Transverse colon (tissue), 4 donors: ENCODE results near the gene SETMAR. TPM values are rescaled to one million over a fixed set of nuclear protein-coding genes. Genes with fewer than 3 reads are reported as not detected.

Source experiments
- DNase-seq: peaks from one replicate; pipeline ENCODE4 v3.0.0-alpha.2; 2019
- H3K27ac ChIP-seq, 4 donors: fragments of 200-600 bp; sonication (generic); 2 replicates each; pipeline ENCODE4 v1.5.1; 2016 to 2018; ENCODE audit warnings: inconsistent platforms in 4 of 4
- H3K27me3 ChIP-seq: fragments of 200-600 bp; sonication (generic); 2 replicates; pipeline ENCODE4 v1.5.1; 2017; ENCODE audit warnings: inconsistent platforms
- H3K36me3 ChIP-seq, 4 donors: fragments of 200-600 bp; sonication (generic); 2 replicates each; pipeline ENCODE4 v1.5.1; 2017 to 2019; ENCODE audit warnings: inconsistent platforms in 4 of 4
- H3K4me1 ChIP-seq, 4 donors: fragments of 200-600 bp; sonication (generic); 2 replicates each; pipeline ENCODE4 v1.5.1; 2017 to 2020; ENCODE audit warnings: inconsistent platforms in 4 of 4
- H3K4me3 ChIP-seq, 4 donors: fragments of 200-600 bp; sonication (generic); 1 replicate in 1 of 4; 2 replicates in 3 of 4; pipeline versions ENCODE4 v1.5.1 to v1.6.1; 2017 to 2019; ENCODE audit warnings: inconsistent platforms in 4 of 4
- H3K9me3 ChIP-seq, 2 donors: fragments of 200-600 bp; sonication (generic); 2 replicates each; pipeline ENCODE4 v1.5.1; 2017 to 2019; ENCODE audit warnings: inconsistent platforms in 2 of 2
- CTCF ChIP-seq, 5 experiments: fragments of 200-600 bp in 3 of 5; fragments of 450-650 bp in 2 of 5; sonication (generic) in 3 of 5; IDR thresholded peaks; 1 replicate in 2 of 5; 2 replicates in 3 of 5; pipeline ENCODE4 v1.5.1; 2016 to 2017; ENCODE audit warnings: antibody characterized with exemption in 5 of 5, inconsistent platforms in 3 of 5, mild to moderate bottlenecking in 2 of 5, moderate library complexity in 1 of 5
- EP300 ChIP-seq: sonication (generic); formaldehyde crosslinking; IDR thresholded peaks from one replicate; pipeline ENCODE4 v1.6.1; 2017; ENCODE audit warnings: antibody characterized with exemption, low read depth
- POLR2A ChIP-seq: fragments of 450-650 bp; IDR thresholded peaks from one replicate; pipeline ENCODE4 v1.6.1; 2016; ENCODE audit warnings: antibody characterized with exemption, mild to moderate bottlenecking, moderate library complexity
- POLR2AphosphoS5 ChIP-seq, 3 donors: sonication (generic); formaldehyde crosslinking; IDR thresholded peaks; one replicate each; pipeline ENCODE4 v1.6.1; 2016; ENCODE audit warnings: antibody characterized with exemption in 3 of 3
- WGBS, 2 donors: methylation state at CpG; one replicate each; pipeline ENCODE4 v1.1.5; 2018; ENCODE audit warnings: low coverage in 1 of 2; 5-methylcytosine and 5-hydroxymethylcytosine counted together
- in situ Hi-C, 4 donors: fragments of 200-750 bp; cut with MboI; loops; one replicate each; pipeline versions ENCODE4 v1.15.0 to v1.15.1; 2017; ENCODE audit warnings: low sequenced_read_pairs in 3 of 4, low pct_ligation_motif_present in 1 of 4, low pct_unique_long_range_greater_than_20kb in 1 of 4
- intact Hi-C: fragments of 100-400 bp; cut with DNase I; formaldehyde crosslinking; loops from one replicate; pipeline ENCODE4 v1.15.1; 2023; ENCODE audit warnings: low total_unique reads
- total RNA-seq, 4 donors: library from RNA; depleted of rRNA; stranded (reverse); fragments of >200 nt; gene quantifications; one replicate each; pipeline ENCODE4 v1.1.0, GENCODE V29; 2016

Gene SETMAR
- total RNA-seq, 4 donors from 2014 or later, result 12.0 to 30.7 (median 15.9) TPM

DNA sequence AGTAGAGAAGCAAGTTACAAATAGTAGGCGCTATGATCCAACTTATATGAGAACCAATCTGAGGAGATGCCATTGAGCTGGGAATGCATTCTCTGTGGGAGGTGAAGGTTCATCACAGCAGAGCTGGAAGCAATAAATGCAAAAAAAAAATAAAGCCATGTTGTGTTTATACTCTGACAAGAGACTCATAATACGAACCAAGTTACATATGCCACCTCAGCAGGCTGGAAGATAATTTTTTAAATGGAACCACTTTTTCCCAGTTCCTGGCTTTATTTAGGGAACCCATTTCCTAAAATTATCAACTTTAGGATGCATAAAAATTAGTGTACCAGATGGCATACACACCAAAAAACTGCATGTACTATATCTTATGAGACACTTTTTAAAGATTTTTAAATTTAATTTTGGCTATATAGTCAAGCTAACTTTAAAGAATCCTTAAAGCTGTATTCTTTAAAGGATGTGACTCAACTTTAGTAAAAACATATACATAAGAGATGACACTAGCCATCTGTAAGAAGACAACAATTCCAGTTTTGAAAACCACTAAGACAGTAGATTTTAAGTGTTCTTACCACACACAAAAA, 23.6 kb upstream of the SETMAR start:
- H3K4me1 ChIP-seq, result no peaks in the 10 kb centered on the region
- intact Hi-C loops (no loop called here), in situ Hi-C loops (loop anchor here in 2 of 4 donors (10.0 kb wide), 1 partner anchor 1075 kb away; no protein-coding TSS in a partner anchor)
- DNase-seq, result no peak
- H3K9me3 ChIP-seq, result no peaks in the 10 kb centered on the region
- H3K4me3 ChIP-seq, result no peak overlapping the region
- no peak overlapping the region for H3K27ac ChIP-seq
- TF ChIP-seq CTCF (IDR thresholded peaks at IDR 0.05) (no peak), EP300 (no peak), POLR2A (no peak), POLR2AphosphoS5 (IDR thresholded peaks at IDR 0.05) (no peak)
- H3K36me3 ChIP-seq, result no peaks in the 10 kb centered on the region
- 73 to 91% methylated on average over 2 of the region's 2 CpGs for WGBS, 2 donors
- no peaks in the 10 kb centered on the region for H3K27me3 ChIP-seq

DNA sequence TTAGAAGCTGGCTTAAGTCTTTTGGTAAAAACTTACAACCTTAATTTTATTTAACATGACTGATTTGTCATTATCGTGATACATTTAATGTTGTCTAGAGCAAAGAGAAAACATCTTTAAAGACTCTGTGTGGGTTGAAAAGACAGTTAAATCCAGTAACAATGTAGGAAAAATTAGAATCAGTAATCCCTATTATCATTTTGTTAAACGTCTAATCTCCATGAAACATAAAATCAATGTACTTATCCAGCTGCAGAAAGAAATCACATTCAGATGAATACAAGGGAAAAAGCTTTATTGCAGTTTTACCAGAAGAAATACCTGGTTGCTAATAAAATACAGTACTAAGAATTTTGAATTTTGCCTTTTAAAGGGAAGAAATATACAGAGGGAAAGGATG, 21.2 kb upstream of the SETMAR start:
- Histone ChIP-seq H3K27me3 (no peaks in the 10 kb centered on the region), H3K4me3 (no peak overlapping the region), H3K4me1 (no peaks in the 10 kb centered on the region), H3K9me3 (no peaks in the 10 kb centered on the region), H3K36me3 (no peaks in the 10 kb centered on the region), H3K27ac (no peak overlapping the region)
- 47 to 65% methylated on average over 2 of the region's 2 CpGs for WGBS, 2 donors
- DNase-seq, result no peak
- no peak for TF ChIP-seq POLR2A
- no peak for TF ChIP-seq POLR2AphosphoS5 (IDR thresholded peaks at IDR 0.05)
- no peak for TF ChIP-seq CTCF (IDR thresholded peaks at IDR 0.05)
- no peak for TF ChIP-seq EP300
- in situ Hi-C loops, result no loop called here
- intact Hi-C loops, result no loop called here

DNA sequence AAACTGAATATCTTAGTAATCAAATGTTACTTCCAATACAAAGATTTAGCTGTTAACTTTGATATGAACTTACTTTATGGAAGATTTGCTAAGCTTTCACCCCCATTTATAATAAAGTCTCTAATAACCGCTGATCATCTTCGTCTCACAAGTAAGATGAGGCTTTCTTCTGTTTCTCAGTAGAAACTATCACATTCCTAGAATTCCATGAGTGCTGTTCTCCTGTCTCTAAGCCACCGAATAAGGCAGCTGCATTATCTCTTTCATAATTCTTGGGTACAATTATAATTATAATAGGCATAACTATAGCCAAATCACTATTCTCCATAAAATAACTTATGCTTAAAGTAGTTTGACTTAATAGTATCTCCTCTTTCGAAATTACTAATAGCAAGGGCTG, 18.3 kb upstream of the SETMAR start:
- in situ Hi-C loops (no loop called here), intact Hi-C loops (no loop called here)
- no peak for TF ChIP-seq POLR2AphosphoS5 (IDR thresholded peaks at IDR 0.05)
- no peak for TF ChIP-seq CTCF (IDR thresholded peaks at IDR 0.05)
- TF ChIP-seq POLR2A, result no peak
- TF ChIP-seq EP300, result no peak
- Histone ChIP-seq H3K9me3 (no peaks in the 10 kb centered on the region), H3K4me1 (no peaks in the 10 kb centered on the region), H3K36me3 (no peaks in the 10 kb centered on the region), H3K27ac (no peak overlapping the region), H3K27me3 (no peaks in the 10 kb centered on the region), H3K4me3 (no peak overlapping the region)
- WGBS, 2 donors, result 58 to 71% methylated on average over 4 of the region's 4 CpGs
- no peak for DNase-seq

- intact Hi-C loops, result no loop called here
- Histone ChIP-seq H3K27ac (no peak overlapping the region), H3K36me3 (no peaks in the 10 kb centered on the region), H3K4me1 (no peaks in the 10 kb centered on the region), H3K9me3 (no peaks in the 10 kb centered on the region), H3K4me3 (no peak overlapping the region), H3K27me3 (no peaks in the 10 kb centered on the region)
- in situ Hi-C loops, result no loop called here
- 84 to 85% methylated on average over 3 to 4 of the region's 4 CpGs for WGBS, 2 donors
- TF ChIP-seq POLR2AphosphoS5 (IDR thresholded peaks at IDR 0.05), result no peak
- TF ChIP-seq CTCF (IDR thresholded peaks at IDR 0.05), result no peak
- no peak for TF ChIP-seq POLR2A
- TF ChIP-seq EP300, result no peak
- DNase-seq, result no peak
These were observed 14.1 kb upstream of the SETMAR start for GRCh38 chr3:4289044-4289443.
